GM21529 (cell line): ENCODE results near the gene IFNA10.
"Not testable (repeated sequence)": the region's sequence is repeated elsewhere in the genome, so short reads cannot be mapped to it uniquely, and the experiment has no call there.

Source experiments
- ATAC-seq: cut with Tn5 transposase; IDR thresholded peaks from one replicate; pipeline ENCODE4 v1.9.1; 2021; ENCODE audit not compliant: unreplicated experiment

Gene IFNA10

DNA sequence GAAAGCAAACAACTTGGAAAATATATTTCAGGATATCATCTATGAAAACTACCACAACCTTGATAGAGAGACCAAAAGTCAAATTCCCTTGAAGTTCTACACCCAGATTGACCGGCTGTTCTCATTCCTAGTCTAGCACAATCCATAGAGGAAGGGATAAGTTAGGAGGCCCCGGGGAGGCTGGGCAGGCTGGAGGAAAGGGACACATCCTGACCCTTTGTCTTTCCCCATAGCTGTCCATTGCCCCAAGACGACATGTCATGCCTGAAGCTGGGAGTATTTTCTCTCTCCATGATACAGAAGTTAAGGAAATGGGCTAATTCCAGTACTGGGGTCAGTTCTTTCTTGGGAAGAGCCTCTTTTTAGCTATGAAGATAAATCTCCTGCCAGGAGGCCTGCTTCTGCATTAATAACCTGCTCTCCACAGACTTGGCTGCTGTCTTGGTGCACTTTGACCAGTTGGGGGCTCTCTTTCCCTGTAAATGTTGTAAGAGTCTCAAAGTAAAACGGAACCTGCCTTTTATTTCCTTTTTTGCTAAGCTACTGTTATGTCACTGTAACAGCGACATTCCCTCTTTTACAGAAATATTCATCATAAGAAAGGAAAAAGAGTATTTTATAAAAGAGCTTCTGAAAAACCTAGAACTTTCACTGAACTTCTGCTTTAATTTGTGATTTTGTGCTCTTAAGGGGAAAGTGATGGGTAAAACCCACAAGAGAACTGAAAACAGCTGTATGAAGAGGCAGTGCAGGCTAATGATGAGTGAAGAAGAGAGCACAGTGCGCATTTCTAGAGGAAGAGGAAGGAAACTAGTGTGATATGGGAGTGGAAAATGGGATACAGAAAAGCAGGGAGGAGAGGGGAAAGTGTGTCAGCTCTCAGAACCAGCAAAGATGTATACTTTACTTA lies 11.8 kb downstream of the IFNA10 start:
- peak; percentile 96 for ATAC-seq

DNA sequence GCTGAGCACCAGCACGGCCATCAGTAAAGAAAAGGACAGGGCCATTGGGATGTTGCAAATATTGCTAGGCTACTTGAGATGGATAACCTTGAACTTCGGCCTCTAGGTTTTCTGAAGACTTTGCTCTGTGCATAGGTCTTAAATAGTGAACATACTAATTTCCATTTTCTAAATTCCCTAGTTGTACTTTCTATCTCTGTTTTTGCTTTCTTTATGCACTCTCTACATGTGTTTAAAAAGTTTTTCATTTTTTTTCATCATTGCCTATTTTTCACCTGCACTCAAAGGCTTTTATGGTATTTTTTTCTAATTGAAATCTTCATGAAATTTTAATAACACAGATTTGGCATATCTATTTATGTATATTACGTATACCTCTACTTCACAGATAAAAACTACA lies 19.5 kb downstream of the IFNA10 start, which contains the start of gene IFNA4:
TSS of gene IFNA4 (minus strand) at position 101 of the 400 bp plus-strand sequence. CDS start at position 45, 56 bp downstream.
- not testable (repeated sequence) for ATAC-seq

DNA sequence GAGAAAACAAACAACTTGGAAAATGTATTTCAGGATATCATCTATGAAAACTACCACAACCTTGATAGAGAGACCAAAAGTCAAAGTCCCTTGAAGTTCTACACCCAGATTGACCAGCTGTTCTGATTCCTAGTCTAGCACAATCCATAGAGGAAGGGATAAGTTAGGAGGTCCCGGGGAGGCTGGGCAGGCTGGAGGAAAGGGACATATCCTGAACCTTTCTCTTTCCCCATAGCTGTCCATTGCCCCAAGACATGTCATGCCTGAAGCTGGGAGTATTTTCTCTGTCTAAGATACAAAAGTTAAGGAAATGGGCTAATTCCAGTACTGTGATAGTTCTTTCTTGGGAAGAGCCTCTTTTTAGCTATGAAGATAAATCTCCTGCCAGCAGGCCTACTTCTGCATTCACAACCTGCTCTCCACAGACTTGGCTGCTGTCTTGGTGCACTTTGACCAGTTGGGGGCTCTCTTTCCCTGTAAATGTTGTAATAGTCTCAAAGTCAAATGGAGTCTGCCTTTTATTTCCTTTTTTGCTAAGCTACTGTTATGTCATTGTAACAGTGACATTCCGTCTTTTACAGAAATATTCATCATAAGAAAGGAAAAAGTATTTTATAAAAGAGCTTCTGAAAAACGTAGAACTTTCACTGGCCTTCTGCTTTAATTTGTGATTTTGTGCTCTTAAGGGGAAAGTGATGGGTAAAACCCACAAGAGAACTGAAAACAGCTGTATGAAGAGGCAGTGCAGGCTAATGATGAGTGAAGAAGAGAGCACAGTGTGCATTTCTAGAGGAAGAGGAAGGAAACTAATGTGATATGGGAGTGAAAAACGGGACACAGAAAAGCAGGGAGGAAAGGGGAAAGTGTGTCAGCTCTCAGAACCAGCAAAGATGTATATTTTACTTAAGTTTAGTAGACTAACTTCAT lies 23.9 kb downstream of the IFNA10 start:
- ATAC-seq: peak; percentile 98

DNA sequence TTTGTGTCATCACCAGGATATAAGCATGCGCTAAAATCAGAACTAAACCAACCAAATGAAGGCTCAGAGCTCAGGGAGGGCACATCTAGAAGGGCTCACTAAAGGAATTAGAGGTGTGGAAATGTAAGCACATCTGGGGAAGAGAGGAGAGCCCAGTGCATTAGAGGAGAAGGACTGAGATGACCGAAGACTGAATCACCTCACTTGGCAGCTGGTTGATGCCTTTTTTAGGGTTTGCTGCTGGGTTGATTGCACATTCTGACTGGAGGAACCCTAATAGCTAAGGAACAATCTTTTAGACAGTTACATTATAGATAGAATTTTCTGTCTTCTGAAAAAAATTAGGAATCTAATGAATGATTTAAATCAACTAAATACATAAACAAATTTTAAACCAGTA lies 32.3 kb downstream of the IFNA10 start:
- ATAC-seq: no peak

DNA sequence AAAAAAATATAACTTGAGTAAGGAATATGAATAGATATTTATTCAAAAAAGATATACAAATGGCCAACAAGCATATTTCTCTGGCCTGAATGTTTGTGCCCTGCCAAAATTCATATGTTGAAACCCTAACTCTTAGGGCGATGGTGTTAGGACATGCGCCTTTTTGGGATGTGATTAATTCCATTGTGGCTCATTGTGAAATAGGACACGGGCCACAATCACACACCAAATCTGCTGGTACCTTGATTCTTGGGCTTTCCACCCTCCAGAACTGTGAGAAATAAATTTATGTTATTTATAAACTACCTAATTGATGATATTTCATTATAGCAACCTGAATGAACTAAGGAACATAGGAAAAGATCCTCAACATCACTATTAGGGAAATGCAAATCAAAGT lies 34.8 kb downstream of the IFNA10 start:
- no peak for ATAC-seq

DNA sequence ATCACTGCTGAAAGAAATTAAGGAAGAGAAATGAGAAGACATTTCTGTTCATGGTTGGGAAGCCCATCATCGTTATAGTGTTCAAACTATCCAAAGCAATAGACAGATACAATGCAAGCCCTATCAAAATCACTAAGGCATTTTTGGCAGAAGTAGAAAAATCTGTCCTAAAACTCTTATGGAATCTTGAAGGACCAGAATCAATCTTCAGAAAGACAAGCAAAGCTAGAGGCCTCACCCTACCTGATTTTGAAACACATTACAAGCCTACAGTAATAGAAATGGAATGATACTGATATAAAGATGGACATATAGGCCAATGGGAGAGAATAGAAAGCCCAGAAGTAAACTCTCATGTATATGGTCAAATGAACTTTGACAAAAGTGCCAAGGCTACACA lies 35.6 kb downstream of the IFNA10 start:
- ATAC-seq: no peak

DNA sequence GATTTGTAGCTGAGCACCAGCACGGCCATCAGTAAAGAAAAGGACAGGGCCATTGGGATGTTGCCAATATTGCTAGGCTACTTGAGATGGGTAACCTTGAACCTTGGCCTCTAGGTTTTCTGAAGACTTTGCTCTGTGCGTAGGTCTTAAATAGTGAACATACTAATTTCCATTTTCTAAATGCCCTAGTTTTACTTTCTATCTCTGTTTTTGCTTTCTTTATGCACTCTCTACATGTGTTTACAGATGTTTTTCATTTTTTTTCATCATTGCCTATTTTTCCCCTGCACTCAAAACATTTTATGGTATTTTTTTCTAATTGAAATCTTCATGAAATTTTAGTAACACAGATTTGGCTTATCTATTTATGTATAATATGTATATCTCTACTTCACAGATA lies 40.4 kb downstream of the IFNA10 start, which contains the start of gene IFNA21:
TSS of gene IFNA21 (minus strand) at position 101 of the 400 bp plus-strand sequence. CDS start at position 53, 48 bp downstream.
- not testable (repeated sequence) for ATAC-seq

DNA sequence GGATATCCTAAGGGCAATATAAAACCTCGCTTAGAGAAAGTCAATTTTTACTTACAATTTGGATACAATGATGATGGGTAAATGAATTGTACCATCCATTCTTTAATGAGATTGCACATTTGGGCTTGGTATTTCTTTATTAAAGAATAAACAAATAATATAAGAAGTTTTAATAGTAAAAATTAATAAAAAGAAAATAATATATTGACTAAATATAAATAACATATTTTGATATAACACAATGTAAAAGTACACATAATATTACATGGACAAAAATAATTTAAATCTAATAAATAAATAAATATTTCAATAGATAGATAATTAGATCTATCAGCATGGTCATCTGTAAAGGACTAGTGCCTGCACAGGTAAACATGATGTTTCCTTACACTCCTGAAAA lies 41.4 kb downstream of the IFNA10 start:
- ATAC-seq: no peak

DNA sequence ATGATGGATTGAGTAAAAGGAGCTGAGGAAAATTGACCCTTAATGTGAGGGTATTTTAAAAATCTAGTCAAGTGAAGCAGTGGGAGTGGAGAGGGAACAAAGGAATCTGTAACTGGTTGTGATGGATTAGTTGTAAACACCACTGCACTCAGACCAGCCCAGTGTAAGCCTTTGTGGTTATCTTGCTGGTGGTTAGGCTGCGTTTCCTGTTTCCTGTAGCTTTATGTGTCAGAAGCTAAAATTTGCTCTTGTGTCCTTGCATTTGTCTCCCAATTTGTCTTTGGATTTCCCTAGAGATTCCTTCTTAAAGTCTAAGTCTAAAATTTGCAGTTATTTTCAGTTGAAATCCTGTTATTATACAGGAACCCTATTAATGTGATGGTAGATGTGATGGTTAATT lies 46.8 kb downstream of the IFNA10 start:
- peak; percentile 96 for ATAC-seq
